Right cardiac atrium (tissue), 5 donors: ENCODE data around the gene SESTD1. TPM values are rescaled to one million over a fixed set of nuclear protein-coding genes. Genes with fewer than 3 reads are reported as not detected.
A peak's percentile ranks its signal among the peaks of the same experiment; 100 is the strongest.

Experiments
- ATAC-seq, 2 donors: fragments of 200-7000 bp; cut with Tn5 transposase; one replicate each; pipeline versions ENCODE4 v1.8.0 to v1.9.1; 2020; ENCODE audit warnings: moderate library complexity in 2 of 2, mild to moderate bottlenecking in 1 of 2
- DNase-seq, 3 donors: peaks; one replicate each; pipeline ENCODE4 v3.0.0-alpha.2; 2020
- H3K27ac ChIP-seq: one replicate; pipeline ENCODE4 v1.5.1; 2013; ENCODE audit warnings: mild to moderate bottlenecking, low read length, control low read depth, moderate library complexity
- H3K27me3 ChIP-seq: one replicate; pipeline ENCODE4 v1.6.1; 2013; ENCODE audit not compliant: control insufficient read depth, insufficient read depth
- H3K4me1 ChIP-seq: one replicate; pipeline ENCODE4 v1.6.1; 2013; ENCODE audit warnings: low read length; ENCODE audit not compliant: control insufficient read depth, insufficient read depth
- H3K4me3 ChIP-seq: one replicate; pipeline ENCODE4 v1.5.1; 2013; ENCODE audit warnings: low read length, control low read depth
- H3K9me3 ChIP-seq: one replicate; pipeline ENCODE4 v1.6.1; 2013; ENCODE audit warnings: low read length; ENCODE audit not compliant: control insufficient read depth
- WGBS: extraction: QIAGEN DNeasy Blood & Tissue Kit; methylation state at CpG from one replicate; pipeline ENCODE4 v1.1.7; 2013; 5-methylcytosine and 5-hydroxymethylcytosine counted together
- intact Hi-C, 4 donors: fragments of 100-400 bp; cut with DNase I; formaldehyde crosslinking; loops; one replicate each; pipeline versions ENCODE4 v1.11.0 to v1.14.0; 2022 to 2023
- polyA plus RNA-seq: library from polyadenylated mRNA; stranded (reverse); fragments of 200-250 nt; gene quantifications from one replicate; pipeline ENCODE4 v1.2.3, GENCODE V29; 2013
- total RNA-seq, 4 donors: library from RNA; stranded (reverse); fragmentation: NEBNext Ultra II Directional; extraction: Animal tissue kit (Norgen Biotek cat#: 25700); gene quantifications; one replicate each; pipeline ENCODE4 v1.2.1, GENCODE V29; 2021
- donor health status: healthy with polysubstance abuse.
- donor health status: DM: no; HTN: yes; CAD: no.
- donor health status: DM: no; HTN: no; CAD: no.
- donor health status: DM: no; HTN: yes; CAD: no; lungs with severe emphysema.
- donor health status: DM: yes; HTN: yes; CAD: no.

Gene SESTD1
- total and polyA plus RNA-seq, 5 donors: 8.4 to 66.7 (median 54.4) TPM

GRCh38 chr2:179265082-179265510 is 464 bp upstream of the SESTD1 start:
- H3K4me3 ChIP-seq: peak overlapping the region; percentile 95
- H3K9me3 ChIP-seq: no peaks in the 10 kb centered on the region
- 39% methylated on average over 5 of the region's 5 CpGs for WGBS
- intact Hi-C loops: no loop called here
- H3K4me1 ChIP-seq: peaks cover 2% of the 10 kb centered on the region
- ATAC-seq: peak; percentile 30 to 34
- H3K27ac ChIP-seq: peak overlapping the region; percentile 92
- no peak for DNase-seq
- no peaks in the 10 kb centered on the region for H3K27me3 ChIP-seq

- H3K4me3 ChIP-seq: peak overlapping the region; percentile 95
- H3K27ac ChIP-seq: peak overlapping the region; percentile 91
- ATAC-seq (peak; percentile 61 to 65), DNase-seq (peak; percentile 53 to 81 (median 79))
- under 1% methylated on average over 62 of the region's 62 CpGs for WGBS
- H3K27me3 ChIP-seq: no peaks in the 10 kb centered on the region
- intact Hi-C loops: no loop called here
- H3K9me3 ChIP-seq: no peaks in the 10 kb centered on the region
- H3K4me1 ChIP-seq: peaks cover 3% of the 10 kb centered on the region
Observed at GRCh38 chr2:179263446-179264367, 925 bp downstream of the SESTD1 start.

GRCh38 chr2:179263015-179263414 is 1.6 kb downstream of the SESTD1 start:
- Histone ChIP-seq H3K27me3 (no peaks in the 10 kb centered on the region), H3K27ac (no peak overlapping the region)
- intact Hi-C loops: no loop called here

GRCh38 chr2:179262077-179262660 is 2.5 kb downstream of the SESTD1 start:
- intact Hi-C loops: no loop called here
- no peaks in the 10 kb centered on the region for H3K9me3 ChIP-seq

More at GRCh38 chr2:179263015-179263414, 1.6 kb downstream of the SESTD1 start:
- WGBS: 23% methylated on average over 4 of the region's 4 CpGs
- H3K4me1 ChIP-seq: peaks cover 3% of the 10 kb centered on the region
- ATAC-seq (no peak), DNase-seq (no peak)
- H3K4me3 ChIP-seq: peak overlapping the region; percentile 95
- no peaks in the 10 kb centered on the region for H3K9me3 ChIP-seq

GRCh38 chr2:179261151-179261825 is 3.3 kb downstream of the SESTD1 start:
- H3K4me1 ChIP-seq: peaks cover 3% of the 10 kb centered on the region
- no peak for ATAC-seq
- no peaks in the 10 kb centered on the region for H3K27me3 ChIP-seq
- H3K9me3 ChIP-seq: no peaks in the 10 kb centered on the region
- no peak overlapping the region for H3K4me3 ChIP-seq
- DNase-seq: no peak
- intact Hi-C loops: no loop called here
- H3K27ac ChIP-seq: no peak overlapping the region
- WGBS: 76% methylated on average over 2 of the region's 2 CpGs

More at GRCh38 chr2:179262077-179262660, 2.5 kb downstream of the SESTD1 start:
- H3K4me3 ChIP-seq: no peak overlapping the region
- no peaks in the 10 kb centered on the region for H3K27me3 ChIP-seq
- WGBS: 79% methylated on average over 3 of the region's 3 CpGs
- peaks cover 3% of the 10 kb centered on the region for H3K4me1 ChIP-seq
- DNase-seq (no peak), ATAC-seq (no peak)
- H3K27ac ChIP-seq: no peak overlapping the region

GRCh38 chr2:179260224-179260623 is 4.4 kb downstream of the SESTD1 start:
- Histone ChIP-seq H3K27ac (no peak overlapping the region), H3K27me3 (no peaks in the 10 kb centered on the region), H3K9me3 (no peaks in the 10 kb centered on the region), H3K4me1 (peaks cover 3% of the 10 kb centered on the region), H3K4me3 (no peak overlapping the region)
- 71% methylated on average over 3 of the region's 3 CpGs for WGBS
- ATAC-seq: no peak
- intact Hi-C loops: no loop called here
- no peak for DNase-seq

- no peak for ATAC-seq
- WGBS: 79% methylated on average over 1 of the region's 1 CpG
- no peaks in the 10 kb centered on the region for H3K9me3 ChIP-seq
- intact Hi-C loops: no loop called here
- H3K27me3 ChIP-seq: no peaks in the 10 kb centered on the region
- H3K27ac ChIP-seq: no peak overlapping the region
- no peak for DNase-seq
- peaks cover 2% of the 10 kb centered on the region for H3K4me1 ChIP-seq
- no peak overlapping the region for H3K4me3 ChIP-seq
Observed at GRCh38 chr2:179255129-179255528, 9.5 kb downstream of the SESTD1 start.

- DNase-seq: no peak
- intact Hi-C loops: no loop called here
- Histone ChIP-seq H3K4me3 (no peak overlapping the region), H3K27me3 (no peaks in the 10 kb centered on the region), H3K4me1 (peaks cover 1% of the 10 kb centered on the region), H3K27ac (no peak overlapping the region), H3K9me3 (no peaks in the 10 kb centered on the region)
- 14% methylated on average over 1 of the region's 1 CpG for WGBS
- no peak for ATAC-seq
Observed at GRCh38 chr2:179253226-179253625, 11.4 kb downstream of the SESTD1 start.

- H3K4me3 ChIP-seq: no peak overlapping the region
- 74% methylated on average over 2 of the region's 2 CpGs for WGBS
- H3K27ac ChIP-seq: no peak overlapping the region
Observed at GRCh38 chr2:179252423-179252822, 12.2 kb downstream of the SESTD1 start.

GRCh38 chr2:179251870-179252269 is 12.8 kb downstream of the SESTD1 start:
- H3K4me3 ChIP-seq: no peak overlapping the region
- intact Hi-C loops: no loop called here
- peaks cover 1% of the 10 kb centered on the region for H3K4me1 ChIP-seq
- ATAC-seq (no peak), DNase-seq (no peak)
- no peaks in the 10 kb centered on the region for H3K27me3 ChIP-seq
- H3K9me3 ChIP-seq: no peaks in the 10 kb centered on the region
- no peak overlapping the region for H3K27ac ChIP-seq

More at GRCh38 chr2:179252423-179252822, 12.2 kb downstream of the SESTD1 start:
- Histone ChIP-seq H3K27me3 (no peaks in the 10 kb centered on the region), H3K9me3 (no peaks in the 10 kb centered on the region), H3K4me1 (peaks cover 1% of the 10 kb centered on the region)
- ATAC-seq (no peak), DNase-seq (no peak)
- intact Hi-C loops: no loop called here
